Measurements from ENCODE around the gene INTS14. TPM values are rescaled to one million over a fixed set of nuclear protein-coding genes. Genes with fewer than 3 reads are reported as not detected.
A peak's percentile ranks its signal among the peaks of the same experiment; 100 is the strongest.

Gene INTS14

GRCh38 chr15:65533057-65533756, 77.7 kb downstream of the INTS14 start:
- H4K8ac ChIP-seq (ENCODE audit: low read depth, low read length): no peak overlapping the region
- no peak overlapping the region for H2BK120ac ChIP-seq (ENCODE audit: low read depth, low read length)
- no peak overlapping the region for H2BK5ac ChIP-seq (ENCODE audit: low read length)
- H3K27ac ChIP-seq (ENCODE audit: low read depth, low read length): no peak overlapping the region
- H3K23ac ChIP-seq (ENCODE audit: low read length): no peak overlapping the region
- H3K9ac ChIP-seq (ENCODE audit: low read length): peak overlapping the region; percentile 10
- peak overlapping the region; percentile 10 for H3K4me2 ChIP-seq (ENCODE audit: low read length)
- no peaks in the 10 kb centered on the region for H3K27me3 ChIP-seq (ENCODE audit: insufficient read depth, low read length, poor library complexity)
- DNase-seq: peak; percentile 86
- H3K4me3 ChIP-seq (ENCODE audit: low read length): no peak overlapping the region
- H3K4ac ChIP-seq (ENCODE audit: low read depth, low read length): no peak overlapping the region
- H3K56ac ChIP-seq (ENCODE audit: low read length): peak overlapping the region; percentile 18
- no peaks in the 10 kb centered on the region for H3K36me3 ChIP-seq (ENCODE audit: control insufficient read depth, insufficient read depth, low read length)
- peaks cover 65% of the 10 kb centered on the region for H3K79me2 ChIP-seq (ENCODE audit: control insufficient read depth, insufficient read depth, low read length)
- peaks cover 11% of the 10 kb centered on the region for H3K79me1 ChIP-seq (ENCODE audit: low read length)
- H4K5ac ChIP-seq (ENCODE audit: low read length): no peak overlapping the region
- no peak overlapping the region for H3K18ac ChIP-seq (ENCODE audit: low read length)
- peaks cover 9% of the 10 kb centered on the region for H3K4me1 ChIP-seq (ENCODE audit: control insufficient read depth, low read depth, low read length)
- no CpG with 5 or more reads among the region's 5 CpGs for WGBS (ENCODE audit: extremely low coverage, insufficient coverage, low lambda C conversion rate)
- no peak overlapping the region for H2AK5ac ChIP-seq (ENCODE audit: low read length)
- no peak overlapping the region for H2BK15ac ChIP-seq (replicated peaks; ENCODE audit: low read depth)

- Histone ChIP-seq H2BK5ac (ENCODE audit: low read length) (no peak overlapping the region), H3K4me3 (ENCODE audit: low read length) (no peak overlapping the region), H3K56ac (ENCODE audit: low read length) (no peak overlapping the region), H3K36me3 (ENCODE audit: control insufficient read depth, insufficient read depth, low read length) (no peaks in the 10 kb centered on the region), H3K27me3 (ENCODE audit: insufficient read depth, low read length, poor library complexity) (no peaks in the 10 kb centered on the region), H3K79me2 (ENCODE audit: control insufficient read depth, insufficient read depth, low read length) (peaks cover 62% of the 10 kb centered on the region), H3K9ac (ENCODE audit: low read length) (peak overlapping the region; percentile 30), H2BK15ac (replicated peaks; ENCODE audit: low read depth) (no peak overlapping the region), H3K4me2 (ENCODE audit: low read length) (no peak overlapping the region), H2BK120ac (ENCODE audit: low read depth, low read length) (no peak overlapping the region), H3K4me1 (ENCODE audit: control insufficient read depth, low read depth, low read length) (peaks cover 9% of the 10 kb centered on the region), H4K5ac (ENCODE audit: low read length) (no peak overlapping the region), H3K27ac (ENCODE audit: low read depth, low read length) (no peak overlapping the region), H3K4ac (ENCODE audit: low read depth, low read length) (no peak overlapping the region), H3K79me1 (ENCODE audit: low read length) (peaks cover 11% of the 10 kb centered on the region), H3K18ac (ENCODE audit: low read length) (no peak overlapping the region), H3K23ac (ENCODE audit: low read length) (no peak overlapping the region), H2AK5ac (ENCODE audit: low read length) (no peak overlapping the region), H4K8ac (ENCODE audit: low read depth, low read length) (no peak overlapping the region)
- WGBS (ENCODE audit: extremely low coverage, insufficient coverage, low lambda C conversion rate): 100% methylated on average over 1 of the region's 1 CpG
- no peak for DNase-seq
Observed at GRCh38 chr15:65532738-65533051, 78.2 kb downstream of the INTS14 start.

DNA sequence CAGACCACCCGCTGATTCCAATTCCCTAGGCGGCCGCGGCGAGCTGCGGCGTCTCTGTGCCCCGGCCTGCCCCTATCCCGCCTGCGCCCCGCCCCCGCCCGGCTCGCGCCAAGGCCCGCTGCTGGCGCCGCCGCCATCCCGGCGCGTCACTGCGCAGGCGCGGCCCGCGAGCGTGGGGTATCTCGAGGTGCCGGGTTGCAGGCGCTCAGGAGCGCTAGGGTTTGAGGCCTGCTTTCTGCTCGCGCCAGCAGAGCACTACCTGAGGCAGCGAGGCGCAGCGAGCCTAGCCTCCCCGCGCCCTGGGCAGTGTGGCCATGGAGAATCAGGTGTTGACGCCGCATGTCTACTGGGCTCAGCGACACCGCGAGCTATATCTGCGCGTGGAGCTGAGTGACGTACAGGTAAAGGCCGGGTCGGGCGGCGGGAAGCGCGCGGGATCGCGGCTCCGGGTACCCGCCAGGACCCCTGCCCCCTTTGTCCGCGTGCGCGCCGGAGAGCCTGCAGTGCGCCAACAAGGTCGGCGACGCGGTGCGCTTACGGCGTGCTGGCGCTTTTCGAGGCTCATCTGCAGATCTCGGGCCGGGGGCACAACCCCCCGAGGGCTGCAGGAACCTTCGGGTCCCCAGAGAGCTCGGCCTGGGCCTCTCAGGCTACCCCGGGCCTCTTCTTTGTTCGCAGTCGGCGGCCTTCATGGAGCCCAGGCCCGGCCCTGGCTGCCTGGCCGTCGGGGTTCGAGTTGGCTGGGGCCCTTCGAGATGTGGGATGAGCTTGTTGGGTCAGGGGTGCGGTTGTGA, 80.4 kb downstream of the INTS14 start, which contains the start of gene HACD3:
TSS of gene HACD3 (plus strand) at position 146 of the 794 bp plus-strand sequence. CDS start at position 315, 169 bp downstream.
- Histone ChIP-seq H3K56ac (ENCODE audit: low read length) (peak within 1 kb of the TSS; percentile 100), H3K27ac (ENCODE audit: low read depth, low read length) (peak within 1 kb of the TSS; percentile 41), H2BK120ac (ENCODE audit: low read depth, low read length) (no peak within 1 kb of the TSS), H3K79me1 (ENCODE audit: low read length) (peaks cover 8% of the 10 kb centered on the region), H3K4ac (ENCODE audit: low read depth, low read length) (peak within 1 kb of the TSS; percentile 82), H3K9ac (ENCODE audit: low read length) (peak within 1 kb of the TSS; percentile 99), H4K5ac (ENCODE audit: low read length) (peak within 1 kb of the TSS; percentile 10), H3K4me3 (ENCODE audit: low read length) (peak within 1 kb of the TSS; percentile 86), H3K27me3 (ENCODE audit: insufficient read depth, low read length, poor library complexity) (no peaks in the 10 kb centered on the region), H3K18ac (ENCODE audit: low read length) (peak within 1 kb of the TSS; percentile 89), H3K4me1 (ENCODE audit: control insufficient read depth, low read depth, low read length) (peaks cover 9% of the 10 kb centered on the region), H2BK15ac (replicated peaks; ENCODE audit: low read depth) (no peak within 1 kb of the TSS), H2BK5ac (ENCODE audit: low read length) (peak within 1 kb of the TSS; percentile 83), H4K8ac (ENCODE audit: low read depth, low read length) (peak within 1 kb of the TSS; percentile 79), H3K23ac (ENCODE audit: low read length) (peak within 1 kb of the TSS; percentile 97), H3K4me2 (ENCODE audit: low read length) (peak within 1 kb of the TSS; percentile 56), H2AK5ac (ENCODE audit: low read length) (peak within 1 kb of the TSS; percentile 22), H3K79me2 (ENCODE audit: control insufficient read depth, insufficient read depth, low read length) (peaks cover 44% of the 10 kb centered on the region), H3K36me3 (ENCODE audit: control insufficient read depth, insufficient read depth, low read length) (no peaks in the 10 kb centered on the region)
- WGBS (ENCODE audit: extremely low coverage, insufficient coverage, low lambda C conversion rate): no CpG with 5 or more reads among the region's 88 CpGs
- peak; percentile 93 for DNase-seq

DNA sequence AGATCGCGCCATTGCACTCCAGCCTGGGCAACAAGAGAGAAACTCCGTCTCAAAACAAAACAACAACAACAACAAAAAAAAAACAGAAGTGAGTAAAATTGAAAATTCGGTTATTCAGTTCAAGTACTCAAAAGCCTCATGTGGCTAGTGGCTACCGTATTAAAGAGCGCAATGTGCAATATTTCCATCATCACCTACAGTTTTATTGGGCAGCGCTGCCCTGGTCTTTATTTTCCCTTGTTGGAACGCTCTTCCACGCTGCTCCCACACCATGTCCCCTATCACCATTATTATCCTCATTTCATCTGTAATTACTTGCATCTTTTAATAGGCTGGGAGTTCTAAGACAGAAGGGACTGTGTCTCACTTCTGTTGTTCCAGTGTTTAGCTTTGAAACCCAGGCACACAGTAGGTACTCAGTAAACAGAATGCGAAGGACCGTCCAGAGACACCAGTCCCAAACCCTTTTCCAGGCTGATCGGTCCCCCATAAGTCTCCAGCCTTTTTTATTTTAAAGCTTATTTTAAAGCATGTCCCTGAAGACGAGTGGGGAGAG, 81.1 kb downstream of the INTS14 start:
- H3K27ac ChIP-seq (ENCODE audit: low read depth, low read length): no peak overlapping the region
- H2BK120ac ChIP-seq (ENCODE audit: low read depth, low read length): no peak overlapping the region
- H3K36me3 ChIP-seq (ENCODE audit: control insufficient read depth, insufficient read depth, low read length): no peaks in the 10 kb centered on the region
- no peak overlapping the region for H2BK15ac ChIP-seq (replicated peaks; ENCODE audit: low read depth)
- H2AK5ac ChIP-seq (ENCODE audit: low read length): no peak overlapping the region
- H3K4ac ChIP-seq (ENCODE audit: low read depth, low read length): no peak overlapping the region
- H3K79me2 ChIP-seq (ENCODE audit: control insufficient read depth, insufficient read depth, low read length): peaks cover 37% of the 10 kb centered on the region
- peaks cover 9% of the 10 kb centered on the region for H3K4me1 ChIP-seq (ENCODE audit: control insufficient read depth, low read depth, low read length)
- peak overlapping the region; percentile 93 for H3K56ac ChIP-seq (ENCODE audit: low read length)
- peaks cover 8% of the 10 kb centered on the region for H3K79me1 ChIP-seq (ENCODE audit: low read length)
- peak overlapping the region; percentile 77 for H3K9ac ChIP-seq (ENCODE audit: low read length)
- peak overlapping the region; percentile 14 for H3K18ac ChIP-seq (ENCODE audit: low read length)
- no peak overlapping the region for H3K23ac ChIP-seq (ENCODE audit: low read length)
- peak overlapping the region; percentile 10 for H4K5ac ChIP-seq (ENCODE audit: low read length)
- H3K4me2 ChIP-seq (ENCODE audit: low read length): peak overlapping the region; percentile 50
- H4K8ac ChIP-seq (ENCODE audit: low read depth, low read length): no peak overlapping the region
- no CpG with 5 or more reads among the region's 13 CpGs for WGBS (ENCODE audit: extremely low coverage, insufficient coverage, low lambda C conversion rate)
- H3K4me3 ChIP-seq (ENCODE audit: low read length): peak overlapping the region; percentile 29
- H3K27me3 ChIP-seq (ENCODE audit: insufficient read depth, low read length, poor library complexity): no peaks in the 10 kb centered on the region
- no peak for DNase-seq
- no peak overlapping the region for H2BK5ac ChIP-seq (ENCODE audit: low read length)

Small RNA genes lying within 50 kb of the gene (small RNA-seq; reads per million reads assigned to genes)
- not detected for gene RNU6-19P (ENCODE audit: insufficient read depth)

Data from mesendoderm (in vitro differentiated cells).